ENCODE data around the gene PRDM16.

The PRDM16 gene

DNA sequence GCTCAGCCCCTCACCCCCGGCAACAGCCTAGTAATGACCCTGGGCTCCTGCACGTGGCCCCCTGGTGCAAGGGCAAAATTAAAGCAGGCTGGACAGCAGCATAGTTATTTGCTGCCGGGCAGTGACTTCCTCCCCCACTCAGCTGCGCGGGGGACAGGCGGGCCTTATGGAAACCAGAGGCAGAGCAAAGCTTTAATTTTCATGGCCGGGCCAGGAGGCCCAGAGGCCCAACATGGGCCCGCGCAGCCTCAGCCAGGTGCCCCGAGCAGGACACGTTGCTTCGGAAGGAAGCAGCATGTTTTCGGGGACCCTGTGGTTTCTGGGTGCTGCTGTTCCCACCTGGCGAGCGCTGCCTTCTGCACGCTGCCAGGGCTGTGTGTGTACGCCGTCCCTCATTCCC lies 295.5 kb downstream of the PRDM16 start:
- Histone ChIP-seq H3K9me3 (replicated peaks; ENCODE audit: insufficient read depth, low read length) (no peaks in the 10 kb centered on the region), H3K9me2 (replicated peaks; ENCODE audit: insufficient read depth, low read length) (no peaks in the 10 kb centered on the region), H3K4me3 (ENCODE audit: low read length) (no peak overlapping the region), H2AFZ (ENCODE audit: low read length) (no peak overlapping the region), H3K27ac (ENCODE audit: low read length) (no peak overlapping the region), H3K79me2 (ENCODE audit: low read length) (no peaks in the 10 kb centered on the region), H3K4me1 (ENCODE audit: low read length) (no peaks in the 10 kb centered on the region), H3K4me2 (ENCODE audit: low read depth, low read length) (no peak overlapping the region), H3K9ac (ENCODE audit: low read length) (no peak overlapping the region), H3F3A (ENCODE audit: insufficient read depth, low read length) (no peaks in the 10 kb centered on the region), H3K27me3 (replicated peaks; ENCODE audit: insufficient read depth, low read length) (peaks cover 100% of the 10 kb centered on the region), H4K20me1 (ENCODE audit: insufficient read depth, low read length) (no peaks in the 10 kb centered on the region), H3K36me3 (replicated peaks; ENCODE audit: insufficient read depth, low read length) (no peaks in the 10 kb centered on the region)
- no peak for DNase-seq
- no peak for TF ChIP-seq EZH2 (optimal IDR thresholded peaks at IDR 0.05; ENCODE audit: low read depth, low read length)
- TF ChIP-seq, protein P1, sequence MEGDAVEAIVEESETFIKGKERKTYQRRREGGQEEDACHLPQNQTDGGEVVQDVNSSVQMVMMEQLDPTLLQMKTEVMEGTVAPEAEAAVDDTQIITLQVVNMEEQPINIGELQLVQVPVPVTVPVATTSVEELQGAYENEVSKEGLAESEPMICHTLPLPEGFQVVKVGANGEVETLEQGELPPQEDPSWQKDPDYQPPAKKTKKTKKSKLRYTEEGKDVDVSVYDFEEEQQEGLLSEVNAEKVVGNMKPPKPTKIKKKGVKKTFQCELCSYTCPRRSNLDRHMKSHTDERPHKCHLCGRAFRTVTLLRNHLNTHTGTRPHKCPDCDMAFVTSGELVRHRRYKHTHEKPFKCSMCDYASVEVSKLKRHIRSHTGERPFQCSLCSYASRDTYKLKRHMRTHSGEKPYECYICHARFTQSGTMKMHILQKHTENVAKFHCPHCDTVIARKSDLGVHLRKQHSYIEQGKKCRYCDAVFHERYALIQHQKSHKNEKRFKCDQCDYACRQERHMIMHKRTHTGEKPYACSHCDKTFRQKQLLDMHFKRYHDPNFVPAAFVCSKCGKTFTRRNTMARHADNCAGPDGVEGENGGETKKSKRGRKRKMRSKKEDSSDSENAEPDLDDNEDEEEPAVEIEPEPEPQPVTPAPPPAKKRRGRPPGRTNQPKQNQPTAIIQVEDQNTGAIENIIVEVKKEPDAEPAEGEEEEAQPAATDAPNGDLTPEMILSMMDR (IDR thresholded peaks at IDR 0.05; ENCODE audit: low read length), result no peak
- no peak for TF ChIP-seq EZH2phosphoT487 (IDR thresholded peaks at IDR 0.05; ENCODE audit: low read length)

DNA sequence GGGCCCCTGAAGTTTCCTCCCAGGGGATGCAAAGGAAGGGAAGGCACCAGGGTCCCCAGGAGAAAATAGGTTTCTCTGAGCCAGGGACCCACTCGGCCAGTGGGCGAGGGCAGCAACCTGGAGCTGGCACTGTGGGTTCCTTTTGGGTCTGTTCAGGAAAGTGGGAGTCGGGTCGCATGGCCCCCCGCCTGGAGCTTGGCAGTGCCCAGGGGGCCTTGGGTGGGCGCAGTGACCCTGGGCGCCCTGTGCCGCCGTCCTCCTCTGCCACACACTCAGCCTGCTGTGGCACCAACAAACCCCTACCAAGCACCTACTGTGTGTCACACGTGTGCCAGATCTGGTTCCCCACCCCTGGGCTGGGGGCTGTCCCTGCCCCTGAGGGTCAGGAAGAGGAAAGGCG lies 296.0 kb downstream of the PRDM16 start:
- H3K9ac ChIP-seq (ENCODE audit: low read length), result no peak overlapping the region
- peaks cover 100% of the 10 kb centered on the region for H3K27me3 ChIP-seq (replicated peaks; ENCODE audit: insufficient read depth, low read length)

DNA sequence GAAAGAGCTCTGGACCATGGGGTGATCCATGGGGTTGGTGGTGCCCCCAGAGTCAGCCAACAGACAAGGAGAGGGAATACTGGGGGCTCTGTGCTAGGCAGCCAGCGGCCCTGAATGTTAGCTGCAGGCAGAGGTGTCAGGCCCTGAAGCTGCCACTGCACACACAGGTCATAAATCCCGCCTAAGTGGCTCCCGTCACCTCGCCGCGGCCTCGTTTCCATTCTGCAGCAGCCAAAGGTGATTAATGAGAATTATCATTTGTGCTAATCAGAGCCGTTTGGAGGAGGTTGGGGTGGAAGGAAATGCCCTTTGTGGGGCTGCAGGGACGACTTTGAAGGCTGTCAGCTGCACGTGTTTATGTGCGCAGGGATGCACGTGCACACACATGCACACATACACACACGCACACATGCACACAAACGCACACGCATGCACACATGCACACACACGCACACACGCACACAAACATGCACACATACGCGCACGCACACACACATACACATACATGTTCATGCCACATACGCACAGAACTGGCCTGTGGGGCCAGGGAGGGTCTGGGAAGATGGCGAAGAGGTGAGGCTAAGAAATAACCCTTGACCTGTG lies 296.6 kb downstream of the PRDM16 start:
- H3K4me2 ChIP-seq (ENCODE audit: low read depth, low read length), result no peak overlapping the region
- peaks cover 96% of the 10 kb centered on the region for H3K27me3 ChIP-seq (replicated peaks; ENCODE audit: insufficient read depth, low read length)
- H3K4me1 ChIP-seq (ENCODE audit: low read length), result no peaks in the 10 kb centered on the region

More for the DNA sequence above, 296.0 kb downstream of the PRDM16 start:
- no peak for TF ChIP-seq EZH2 (optimal IDR thresholded peaks at IDR 0.05; ENCODE audit: low read depth, low read length)
- no peak for TF ChIP-seq EZH2phosphoT487 (IDR thresholded peaks at IDR 0.05; ENCODE audit: low read length)
- TF ChIP-seq, protein P1 (IDR thresholded peaks at IDR 0.05; ENCODE audit: low read length), result no peak
- no peaks in the 10 kb centered on the region for H3K9me2 ChIP-seq (replicated peaks; ENCODE audit: insufficient read depth, low read length)
- no peaks in the 10 kb centered on the region for H4K20me1 ChIP-seq (ENCODE audit: insufficient read depth, low read length)
- DNase-seq, result no peak
- H3K79me2 ChIP-seq (ENCODE audit: low read length), result no peaks in the 10 kb centered on the region
- H3K27ac ChIP-seq (ENCODE audit: low read length), result no peak overlapping the region
- no peaks in the 10 kb centered on the region for H3K4me1 ChIP-seq (ENCODE audit: low read length)
- no peaks in the 10 kb centered on the region for H3K9me3 ChIP-seq (replicated peaks; ENCODE audit: insufficient read depth, low read length)
- no peak overlapping the region for H3K4me2 ChIP-seq (ENCODE audit: low read depth, low read length)
- H3F3A ChIP-seq (ENCODE audit: insufficient read depth, low read length), result no peaks in the 10 kb centered on the region
- H2AFZ ChIP-seq (ENCODE audit: low read length), result no peak overlapping the region
- H3K36me3 ChIP-seq (replicated peaks; ENCODE audit: insufficient read depth, low read length), result no peaks in the 10 kb centered on the region
- H3K4me3 ChIP-seq (ENCODE audit: low read length), result no peak overlapping the region

More for the DNA sequence above, 296.6 kb downstream of the PRDM16 start:
- Histone ChIP-seq H3F3A (ENCODE audit: insufficient read depth, low read length) (no peaks in the 10 kb centered on the region), H2AFZ (ENCODE audit: low read length) (no peak overlapping the region), H3K9me3 (replicated peaks; ENCODE audit: insufficient read depth, low read length) (no peaks in the 10 kb centered on the region), H3K36me3 (replicated peaks; ENCODE audit: insufficient read depth, low read length) (no peaks in the 10 kb centered on the region), H4K20me1 (ENCODE audit: insufficient read depth, low read length) (no peaks in the 10 kb centered on the region), H3K9me2 (replicated peaks; ENCODE audit: insufficient read depth, low read length) (no peaks in the 10 kb centered on the region), H3K27ac (ENCODE audit: low read length) (no peak overlapping the region), H3K79me2 (ENCODE audit: low read length) (no peaks in the 10 kb centered on the region), H3K9ac (ENCODE audit: low read length) (no peak overlapping the region), H3K4me3 (ENCODE audit: low read length) (no peak overlapping the region)
- no peak for DNase-seq
- TF ChIP-seq EZH2 (optimal IDR thresholded peaks at IDR 0.05; ENCODE audit: low read depth, low read length) (no peak), EZH2phosphoT487 (IDR thresholded peaks at IDR 0.05; ENCODE audit: low read length) (no peak)
- TF ChIP-seq, protein P1 (IDR thresholded peaks at IDR 0.05; ENCODE audit: low read length), result no peak
